ENCODE measurements around the gene CTCF.

The CTCF gene

DNA sequence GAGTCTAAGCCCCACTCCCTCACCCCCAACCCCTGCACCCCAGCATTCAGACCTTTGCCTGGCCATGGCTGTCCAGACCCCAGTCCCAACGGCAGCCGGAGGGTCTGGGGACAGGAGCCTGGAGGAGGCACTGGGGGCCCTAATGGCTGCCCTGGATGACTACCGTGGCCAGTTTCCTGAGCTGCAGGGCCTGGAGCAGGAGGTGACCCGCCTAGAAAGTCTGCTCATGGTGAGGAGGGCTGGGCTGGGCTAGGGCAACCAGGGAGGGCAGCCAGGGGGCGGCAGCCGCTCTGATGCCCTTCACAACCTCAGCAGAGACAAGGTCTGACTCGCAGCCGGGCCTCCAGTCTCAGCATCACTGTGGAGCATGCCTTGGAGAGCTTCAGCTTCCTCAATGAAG lies 19.3 kb upstream of the CTCF start:
- H3K27ac ChIP-seq = peak overlapping the region; percentile 79
- CTCF ChIA-PET = interaction anchor here (2.2 to 2.7 kb wide), 2 partner anchors 19 to 22 kb away, joined by 11 to 15 read pairs; partner anchors contain the start of gene CTCF
- TF ChIP-seq, protein P1, sequence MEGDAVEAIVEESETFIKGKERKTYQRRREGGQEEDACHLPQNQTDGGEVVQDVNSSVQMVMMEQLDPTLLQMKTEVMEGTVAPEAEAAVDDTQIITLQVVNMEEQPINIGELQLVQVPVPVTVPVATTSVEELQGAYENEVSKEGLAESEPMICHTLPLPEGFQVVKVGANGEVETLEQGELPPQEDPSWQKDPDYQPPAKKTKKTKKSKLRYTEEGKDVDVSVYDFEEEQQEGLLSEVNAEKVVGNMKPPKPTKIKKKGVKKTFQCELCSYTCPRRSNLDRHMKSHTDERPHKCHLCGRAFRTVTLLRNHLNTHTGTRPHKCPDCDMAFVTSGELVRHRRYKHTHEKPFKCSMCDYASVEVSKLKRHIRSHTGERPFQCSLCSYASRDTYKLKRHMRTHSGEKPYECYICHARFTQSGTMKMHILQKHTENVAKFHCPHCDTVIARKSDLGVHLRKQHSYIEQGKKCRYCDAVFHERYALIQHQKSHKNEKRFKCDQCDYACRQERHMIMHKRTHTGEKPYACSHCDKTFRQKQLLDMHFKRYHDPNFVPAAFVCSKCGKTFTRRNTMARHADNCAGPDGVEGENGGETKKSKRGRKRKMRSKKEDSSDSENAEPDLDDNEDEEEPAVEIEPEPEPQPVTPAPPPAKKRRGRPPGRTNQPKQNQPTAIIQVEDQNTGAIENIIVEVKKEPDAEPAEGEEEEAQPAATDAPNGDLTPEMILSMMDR (conservative IDR thresholded peaks at IDR 0.05; ENCODE audit: low read depth) = no peak
- DNase-seq (ENCODE audit: low spot score) = no peak
- POLR2A ChIA-PET (ENCODE audit: low non-redundant PET) = interaction anchor here (0.5 kb wide), 1 partner anchor 11 kb away, joined by 3 read pairs; no protein-coding TSS in a partner anchor

DNA sequence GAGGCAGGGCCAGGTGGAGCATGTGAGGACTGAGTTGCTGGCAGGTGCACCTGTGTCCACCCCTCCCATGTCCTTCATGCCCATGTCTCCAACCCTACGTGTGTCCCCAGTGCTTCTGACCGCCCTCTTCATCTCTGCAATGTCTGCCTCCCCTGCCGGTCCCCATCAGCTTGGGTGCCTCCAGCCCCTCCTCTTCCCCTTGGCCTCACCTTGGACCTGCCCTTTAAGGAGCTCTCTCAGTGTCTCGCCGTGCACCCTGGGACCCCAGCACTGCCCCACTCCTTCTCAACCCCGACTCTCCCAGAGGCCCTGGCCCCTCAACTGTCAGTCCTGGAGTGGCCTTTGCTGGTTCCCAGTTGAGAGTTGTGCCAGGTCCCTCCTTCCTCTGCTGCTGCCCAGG lies 18.7 kb upstream of the CTCF start:
- POLR2A ChIA-PET (ENCODE audit: low non-redundant PET) = interaction anchor here (0.5 kb wide), 1 partner anchor 12 kb away, joined by 3 read pairs; no protein-coding TSS in a partner anchor
- H3K27ac ChIP-seq = peak overlapping the region; percentile 79
- DNase-seq (ENCODE audit: low spot score) = no peak
- CTCF ChIA-PET = interaction anchor here (2.2 to 2.7 kb wide), 2 partner anchors 19 to 23 kb away, joined by 11 to 15 read pairs; partner anchors contain the start of gene CTCF
- TF ChIP-seq, protein P1 (conservative IDR thresholded peaks at IDR 0.05; ENCODE audit: low read depth) = no peak

DNA sequence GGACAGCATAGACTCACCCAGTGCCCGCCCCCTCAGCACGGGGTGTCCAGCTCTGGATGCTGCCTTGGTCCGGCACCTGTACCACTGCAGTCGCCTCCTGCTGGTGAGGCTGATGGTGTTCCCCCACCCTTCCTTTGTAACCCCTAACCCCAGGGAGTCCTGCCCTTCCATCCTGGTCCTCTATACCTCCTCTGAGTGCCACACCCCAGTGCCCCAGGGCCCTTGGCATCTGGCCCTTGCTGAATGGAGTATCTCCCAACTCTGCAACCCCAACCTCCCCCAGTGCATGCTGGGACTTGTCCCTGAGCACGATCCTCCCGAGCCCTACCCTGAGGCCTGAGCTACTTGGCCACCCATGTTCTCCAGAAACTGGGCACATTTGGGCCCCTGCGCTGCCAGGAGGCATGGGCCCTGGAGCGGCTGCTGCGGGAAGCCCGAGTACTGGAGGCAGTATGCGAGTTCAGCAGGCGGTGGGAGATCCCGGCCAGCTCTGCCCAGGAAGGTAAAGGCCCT lies 17.9 kb upstream of the CTCF start:
- ChIA-PET POLR2A (ENCODE audit: low non-redundant PET) (interaction anchor here (0.7 kb wide), 1 partner anchor 19 kb away, joined by 3 read pairs; no protein-coding TSS in a partner anchor), CTCF (interaction anchor here (0.6 to 2.7 kb wide), 3 partner anchors 18 to 98 kb away, joined by 3 to 15 read pairs (median 11); partner anchors contain the start of gene CTCF)
- peak overlapping the region; percentile 79 for H3K27ac ChIP-seq
- DNase-seq (ENCODE audit: low spot score) = no peak
- TF ChIP-seq, protein P1 (conservative IDR thresholded peaks at IDR 0.05; ENCODE audit: low read depth) = no peak

DNA sequence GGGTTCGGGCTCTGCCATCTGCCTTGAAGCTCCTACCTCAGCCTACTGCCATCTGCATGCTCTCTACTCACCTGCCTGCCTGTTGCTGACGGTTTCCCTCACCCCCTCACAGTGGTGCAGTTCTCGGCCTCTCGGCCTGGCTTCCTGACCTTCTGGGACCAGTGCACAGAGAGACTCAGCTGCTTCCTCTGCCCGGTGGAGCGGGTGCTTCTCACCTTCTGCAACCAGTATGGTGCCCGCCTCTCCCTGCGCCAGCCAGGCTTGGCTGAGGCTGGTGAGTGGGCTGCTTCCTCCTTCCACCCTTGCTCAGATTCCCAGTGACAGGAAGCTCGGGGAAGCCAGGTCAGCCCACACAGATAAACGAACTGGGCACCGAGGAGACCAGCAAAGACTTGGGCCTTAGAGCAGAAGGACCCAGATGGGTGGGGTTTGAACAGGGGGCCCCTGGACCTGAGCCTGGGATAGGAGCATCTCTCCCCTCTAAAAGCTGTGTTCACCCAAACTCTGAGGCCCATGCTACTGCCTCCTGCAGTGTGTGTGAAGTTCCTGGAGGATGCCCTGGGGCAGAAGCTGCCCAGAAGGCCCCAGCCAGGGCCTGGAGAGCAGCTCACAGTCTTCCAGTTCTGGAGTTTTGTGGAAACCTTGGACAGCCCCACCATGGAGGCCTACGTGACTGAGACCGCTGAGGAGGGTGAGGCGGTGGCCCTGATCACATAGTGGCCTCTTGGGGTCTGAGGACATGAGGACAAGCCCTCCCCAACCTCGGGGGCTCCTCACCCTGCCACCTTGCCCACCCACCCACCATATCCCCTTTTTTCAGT lies 17.3 kb upstream of the CTCF start:
- ChIA-PET POLR2A (ENCODE audit: low non-redundant PET) (interaction anchor here (0.7 kb wide), 1 partner anchor 18 kb away, joined by 3 read pairs; no protein-coding TSS in a partner anchor), CTCF (interaction anchor here (0.6 to 2.7 kb wide), 4 partner anchors 17 to 24 kb away, joined by 3 to 15 read pairs (median 8); partner anchors contain the start of gene CTCF)
- H3K27ac ChIP-seq = peak overlapping the region; percentile 79
- TF ChIP-seq, protein P1 (conservative IDR thresholded peaks at IDR 0.05; ENCODE audit: low read depth) = no peak
- DNase-seq (ENCODE audit: low spot score) = no peak

DNA sequence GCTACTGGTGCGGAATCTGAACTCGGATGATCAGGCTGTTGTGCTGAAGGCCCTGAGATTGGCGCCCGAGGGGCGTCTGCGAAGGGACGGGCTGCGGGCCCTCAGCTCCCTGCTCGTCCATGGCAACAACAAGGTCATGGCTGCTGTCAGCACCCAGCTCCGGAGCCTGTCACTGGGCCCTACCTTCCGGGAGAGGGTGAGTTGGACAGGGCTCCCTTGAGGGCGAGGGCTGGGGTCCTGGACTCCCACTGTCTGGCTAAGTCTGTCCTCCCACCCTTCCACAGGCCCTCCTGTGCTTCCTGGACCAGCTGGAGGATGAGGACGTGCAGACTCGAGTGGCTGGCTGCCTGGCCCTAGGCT lies 16.7 kb upstream of the CTCF start:
- POLR2A ChIA-PET (ENCODE audit: low non-redundant PET) = no interaction called here
- CTCF ChIA-PET = interaction anchor here (1.0 to 3.0 kb wide), 3 partner anchors 17 to 24 kb away, joined by 4 to 17 read pairs (median 15); partner anchors contain the start of gene CTCF
- peak overlapping the region; percentile 79 for H3K27ac ChIP-seq
- TF ChIP-seq, protein P1 (conservative IDR thresholded peaks at IDR 0.05; ENCODE audit: low read depth) = no peak
- no peak for DNase-seq (ENCODE audit: low spot score)

DNA sequence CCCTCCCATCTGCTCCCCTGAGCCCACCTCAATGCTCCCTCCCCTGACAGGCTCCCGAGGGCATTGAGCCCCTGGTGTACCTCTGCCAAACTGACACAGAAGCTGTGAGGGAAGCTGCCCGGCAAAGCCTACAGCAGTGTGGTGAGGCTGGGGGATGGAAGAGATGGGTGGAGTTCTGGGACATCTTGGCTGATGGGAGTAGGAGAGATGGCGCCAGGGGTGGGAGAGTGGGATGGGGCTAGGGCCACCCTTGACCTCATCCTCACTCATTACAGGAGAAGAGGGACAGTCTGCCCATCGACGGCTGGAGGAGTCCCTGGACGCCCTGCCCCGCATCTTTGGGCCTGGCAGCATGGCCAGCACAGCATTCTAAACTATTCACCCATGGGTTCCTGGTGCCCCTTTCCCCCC lies 16.2 kb upstream of the CTCF start:
- POLR2A ChIA-PET (ENCODE audit: low non-redundant PET) = no interaction called here
- H3K27ac ChIP-seq = peak overlapping the region; percentile 79
- TF ChIP-seq, protein P1 (conservative IDR thresholded peaks at IDR 0.05; ENCODE audit: low read depth) = no peak
- DNase-seq (ENCODE audit: low spot score) = no peak
- CTCF ChIA-PET = interaction anchor here (0.5 to 3.0 kb wide), 6 partner anchors 9 to 383 kb away, joined by 4 to 17 read pairs (median 6); partner anchors contain the start of genes C16orf86 and ENKD1
